Measurements from ENCODE around the gene ABTB2.

The ABTB2 gene

DNA sequence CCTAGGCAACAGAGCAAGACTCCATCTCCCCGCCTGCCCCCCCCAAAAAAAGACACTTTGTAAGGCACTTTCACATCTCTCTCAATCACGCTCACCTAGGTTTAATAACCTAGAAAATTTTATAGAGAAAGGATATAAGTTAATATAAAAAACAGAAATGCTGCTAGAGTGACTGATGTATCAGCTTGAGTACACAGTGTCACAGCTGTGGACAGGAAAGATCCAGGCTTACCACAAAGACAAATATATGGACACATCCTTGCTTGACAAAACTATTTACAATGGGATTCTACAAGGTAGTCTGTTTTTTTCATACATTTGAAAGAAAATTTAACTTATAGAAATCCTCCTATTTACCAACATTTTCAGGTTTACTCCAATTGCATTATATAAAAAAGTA lies 96.7 kb downstream of the ABTB2 start:
- TF ChIP-seq CTCF (IDR thresholded peaks at IDR 0.05; ENCODE audit: low read depth, low read length), result no peak

DNA sequence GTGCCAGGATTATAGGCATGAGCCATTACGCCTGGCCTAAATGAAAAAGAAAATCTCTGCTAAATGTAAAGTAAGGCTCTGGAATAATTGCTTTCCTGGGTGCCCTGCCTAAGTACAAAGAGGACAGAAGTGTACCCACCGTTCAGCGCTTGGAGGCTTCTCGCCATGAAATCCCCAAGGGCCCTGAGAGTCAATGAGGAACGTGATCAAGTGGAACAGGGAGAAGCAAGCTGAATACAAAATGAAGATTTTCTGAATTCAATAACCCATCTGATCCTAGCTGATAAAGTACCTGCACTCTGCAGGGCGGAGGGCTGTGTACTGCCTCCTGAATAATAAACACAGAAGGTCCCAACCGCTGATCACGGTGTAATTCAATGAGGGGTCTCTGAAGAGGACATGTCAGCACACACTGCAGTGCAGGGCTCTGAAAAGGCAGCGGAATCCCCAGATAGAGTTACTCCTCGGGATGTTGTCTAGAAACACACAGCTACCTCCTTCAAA lies 97.7 kb downstream of the ABTB2 start:
- no peak for TF ChIP-seq CTCF (IDR thresholded peaks at IDR 0.05; ENCODE audit: low read depth, low read length)
- DNase-seq, result no peak
- no peaks in the 10 kb centered on the region for H3K27me3 ChIP-seq (ENCODE audit: insufficient read depth, low read depth, severe bottlenecking)
- no peak overlapping the region for H3K27ac ChIP-seq
- H3K36me3 ChIP-seq, result no peaks in the 10 kb centered on the region; the same call in 1 of the 2 replicates
- no peaks in the 10 kb centered on the region for H3K9me3 ChIP-seq (ENCODE audit: severe bottlenecking)
- H3K4me3 ChIP-seq (ENCODE audit: low read depth, low read length), result no peak overlapping the region

More for the DNA sequence above, 96.7 kb downstream of the ABTB2 start:
- no peak overlapping the region for H3K4me3 ChIP-seq (ENCODE audit: low read depth, low read length)
- no peak for DNase-seq
- no peaks in the 10 kb centered on the region; the same call in none of the 2 replicates for H3K36me3 ChIP-seq
- no peaks in the 10 kb centered on the region for H3K9me3 ChIP-seq (ENCODE audit: severe bottlenecking)
- H3K27ac ChIP-seq, result no peak overlapping the region
- no peaks in the 10 kb centered on the region for H3K27me3 ChIP-seq (ENCODE audit: insufficient read depth, low read depth, severe bottlenecking)

GRCh38 chr11:34259087-34259486 lies 98.7 kb downstream of the ABTB2 start:
- no peak for TF ChIP-seq CTCF (IDR thresholded peaks at IDR 0.05; ENCODE audit: low read depth, low read length)
- no peak for DNase-seq

DNA sequence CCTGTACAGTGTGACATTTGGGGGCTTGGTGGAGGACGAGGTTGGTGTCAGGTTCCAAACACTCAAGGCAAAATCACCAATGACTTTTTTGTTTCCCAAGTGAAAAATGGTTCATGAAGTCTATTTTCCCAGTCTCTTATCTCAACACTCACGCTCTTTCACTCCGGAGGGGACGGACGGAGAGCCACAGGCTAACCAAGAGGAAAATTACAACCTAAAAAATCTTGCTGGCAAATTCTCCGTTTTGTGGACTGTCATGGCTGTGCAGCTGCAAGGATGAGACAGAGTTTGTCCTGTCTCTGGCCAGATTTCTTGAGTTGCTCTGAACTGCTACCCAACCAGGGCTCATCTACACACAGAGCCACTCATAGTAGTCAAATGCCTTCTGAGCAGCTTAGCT lies 101.2 kb downstream of the ABTB2 start:
- Histone ChIP-seq H3K9me3 (ENCODE audit: severe bottlenecking) (no peaks in the 10 kb centered on the region), H3K36me3 (no peaks in the 10 kb centered on the region), H3K27ac (no peak overlapping the region), H3K27me3 (ENCODE audit: insufficient read depth, low read depth, severe bottlenecking) (no peaks in the 10 kb centered on the region), H3K4me3 (ENCODE audit: low read depth, low read length) (no peak overlapping the region)
- DNase-seq, result no peak
- no peak for TF ChIP-seq CTCF (IDR thresholded peaks at IDR 0.05; ENCODE audit: low read depth, low read length)

More at GRCh38 chr11:34259087-34259486, 98.7 kb downstream of the ABTB2 start:
- Histone ChIP-seq H3K27me3 (ENCODE audit: insufficient read depth, low read depth, severe bottlenecking) (no peaks in the 10 kb centered on the region), H3K4me3 (ENCODE audit: low read depth, low read length) (no peak overlapping the region), H3K27ac (no peak overlapping the region), H3K9me3 (ENCODE audit: severe bottlenecking) (no peaks in the 10 kb centered on the region), H3K36me3 (no peaks in the 10 kb centered on the region; the same call in 1 of the 2 replicates)

- Histone ChIP-seq H3K9me3 (ENCODE audit: severe bottlenecking) (no peaks in the 10 kb centered on the region), H3K27ac (no peak overlapping the region), H3K27me3 (ENCODE audit: insufficient read depth, low read depth, severe bottlenecking) (no peaks in the 10 kb centered on the region), H3K36me3 (no peaks in the 10 kb centered on the region), H3K4me3 (ENCODE audit: low read depth, low read length) (no peak overlapping the region)
- no peak for TF ChIP-seq CTCF (IDR thresholded peaks at IDR 0.05; ENCODE audit: low read depth, low read length)
- no peak for DNase-seq
These were observed 101.7 kb downstream of the ABTB2 start for GRCh38 chr11:34256150-34256549.

DNA sequence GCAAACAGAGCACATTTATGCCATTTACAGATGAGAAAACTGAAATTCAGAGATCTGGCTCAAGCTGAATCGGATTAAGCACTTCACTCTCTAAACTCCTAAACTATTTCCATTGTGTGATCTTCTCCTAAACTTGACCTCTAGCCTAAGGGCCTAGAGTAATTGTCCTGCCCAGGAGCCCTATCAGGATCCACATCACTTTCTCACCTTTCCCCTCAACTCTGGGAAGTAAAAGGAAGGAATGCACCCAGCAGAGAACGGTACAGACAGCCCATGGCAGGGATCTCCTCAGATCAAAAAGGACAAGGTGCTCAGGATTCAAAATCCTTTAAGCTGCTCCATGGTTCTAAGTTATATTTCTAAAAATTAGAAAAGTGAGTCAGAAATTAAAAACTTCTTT lies 102.7 kb downstream of the ABTB2 start:
- no peak for TF ChIP-seq CTCF (IDR thresholded peaks at IDR 0.05; ENCODE audit: low read depth, low read length)
- H3K36me3 ChIP-seq, result no peaks in the 10 kb centered on the region
- no peak for DNase-seq
- H3K9me3 ChIP-seq (ENCODE audit: severe bottlenecking), result no peaks in the 10 kb centered on the region
- H3K4me3 ChIP-seq (ENCODE audit: low read depth, low read length), result no peak overlapping the region
- H3K27me3 ChIP-seq (ENCODE audit: insufficient read depth, low read depth, severe bottlenecking), result no peaks in the 10 kb centered on the region
- H3K27ac ChIP-seq, result no peak overlapping the region

All from WERI-Rb-1 (cell line).